Endodermal cell (in vitro differentiated cells): ENCODE data around the gene ASB8. TPM values are rescaled to one million over a fixed set of nuclear protein-coding genes. Genes with fewer than 3 reads are reported as not detected.
A peak's percentile ranks its signal among the peaks of the same experiment; 100 is the strongest.

Experiments
- DNase-seq: peaks from one replicate; pipeline ENCODE4 v3.0.0-alpha.2; 2017
- H3K27ac ChIP-seq: 2 replicates; pipeline ENCODE4 v1.5.1; 2013; ENCODE audit warnings: mild to moderate bottlenecking, low read depth, low read length, moderate library complexity
- H3K27me3 ChIP-seq: 2 replicates; pipeline ENCODE4 v1.6.1; 2013; ENCODE audit warnings: mild to moderate bottlenecking, low read length, moderate library complexity; ENCODE audit not compliant: insufficient read depth, control insufficient read depth, poor library complexity, severe bottlenecking
- H3K36me3 ChIP-seq: 2 replicates; pipeline ENCODE4 v1.7.0; 2013; ENCODE audit warnings: mild to moderate bottlenecking, low read length, moderate library complexity; ENCODE audit not compliant: control insufficient read depth, insufficient read depth
- H3K4me1 ChIP-seq: one replicate; pipeline ENCODE4 v1.7.0; 2013; ENCODE audit warnings: low read length; ENCODE audit not compliant: control insufficient read depth, insufficient read depth
- H3K4me3 ChIP-seq: 2 replicates; pipeline ENCODE4 v1.5.1; 2013; ENCODE audit warnings: mild to moderate bottlenecking, low read length, moderate library complexity
- H3K9ac ChIP-seq: 2 replicates; pipeline ENCODE4 v1.6.1; 2013; ENCODE audit warnings: mild to moderate bottlenecking, low read length, moderate library complexity; ENCODE audit not compliant: poor library complexity, severe bottlenecking; ENCODE audit errors: extremely low read depth
- H3K9me3 ChIP-seq: 2 replicates; pipeline ENCODE4 v1.6.1; 2013; ENCODE audit warnings: mild to moderate bottlenecking, low read length, moderate library complexity; ENCODE audit not compliant: control insufficient read depth
- H3K27ac Mint-ChIP-seq: 2 replicates; pipeline ENCODE4 v1.8.0; 2020; ENCODE audit warnings: mixed read lengths
- H3K27me3 Mint-ChIP-seq: 2 replicates; pipeline ENCODE4 v1.8.0; 2021; ENCODE audit warnings: mild to moderate bottlenecking, mixed read lengths; ENCODE audit not compliant: insufficient read depth
- H3K36me3 Mint-ChIP-seq: 2 replicates; pipeline ENCODE4 v1.8.0; 2020; ENCODE audit warnings: low read depth, mixed read lengths
- H3K4me1 Mint-ChIP-seq: 2 replicates; pipeline ENCODE4 v1.8.0; 2020; ENCODE audit warnings: mixed read lengths
- H3K4me3 Mint-ChIP-seq: 2 replicates; pipeline ENCODE4 v1.8.0; 2020; ENCODE audit warnings: mild to moderate bottlenecking, moderate library complexity, mixed read lengths
- H3K9me3 Mint-ChIP-seq: 2 replicates; pipeline ENCODE4 v1.8.0; 2020; ENCODE audit warnings: mild to moderate bottlenecking, mixed read lengths
- CTCF ChIP-seq: fragments of 200-600 bp; sonication (generic); conservative IDR thresholded peaks from 2 replicates; pipeline ENCODE4 v1.5.0; 2021; ENCODE audit warnings: antibody characterized with exemption, mild to moderate bottlenecking
- WGBS, 2 experiments: methylation state at CpG; one replicate each; pipeline versions ENCODE4 v1.1.5 to v1.1.7; 2013; ENCODE audit warnings: missing lambda C conversion rate in 2 of 2, mixed read lengths in 1 of 2; ENCODE audit not compliant: insufficient coverage in 1 of 2, insufficient read length in 1 of 2; 5-methylcytosine and 5-hydroxymethylcytosine counted together
- long read RNA-seq, 4 experiments: library from polyadenylated mRNA in 2 of 4; library from RNA in 1 of 4; library from capped mRNA in 1 of 4; stranded (forward) in 3 of 4; unstranded in 1 of 4; transcript quantifications; one replicate each; pipeline ENCODE4 v2.0.0, GENCODE V29; 2020 to 2021; ENCODE audit warnings: inconsistent platforms in 1 of 4
- polyA plus RNA-seq, 2 experiments: library from polyadenylated mRNA; stranded (reverse); fragments of 50-300 nt; gene quantifications; one replicate each; pipeline ENCODE4 v1.2.3, GENCODE V29; 2013
- total RNA-seq, 2 donors: library from RNA; stranded (reverse); fragmentation: NEBNext Ultra II Directional in 1 of 2; extraction: Animal tissue kit (Norgen Biotek cat#: 25700) in 1 of 2; gene quantifications; 2 replicates in 1 of 2; 3 replicates in 1 of 2; pipeline ENCODE4 v1.2.1, GENCODE V29; 2021

The ASB8 gene
- 1 to 10 TPM; 7.1 to 9.0 TPM for total RNA-seq
- polyA plus RNA-seq (2013, experiment 1 of 2) = 13.2 TPM
- 14.0 TPM for polyA plus RNA-seq (2013, experiment 2 of 2)
- long read RNA-seq, experiment 1, partial matches to known transcripts = 0 of 2 reads
- long read RNA-seq, experiment 1, other reads (novel, unspliced or antisense) = 2 of 2 reads
- long read RNA-seq, experiment 2, transcript ASB8-201 (4 exons, 2,615 nt) = major isoform, 8 of 11 reads
- long read RNA-seq, experiment 2, partial matches to known transcripts = 0 of 11 reads
- long read RNA-seq, experiment 2, other reads (novel, unspliced or antisense) = 0 of 11 reads
- long read RNA-seq, experiment 3, transcript ASB8-201 (4 exons, 2,615 nt) = major isoform, 18 of 22 reads
- long read RNA-seq, experiment 3, partial matches to known transcripts = 1 of 22 reads
- long read RNA-seq, experiment 3, other reads (novel, unspliced or antisense) = 1 of 22 reads
- long read RNA-seq, experiment 4, transcript ASB8-201 (4 exons, 2,615 nt) = major isoform, 7 of 15 reads
- long read RNA-seq, experiment 4, partial matches to known transcripts = 1 of 15 reads
- long read RNA-seq, experiment 4, other reads (novel, unspliced or antisense) = 0 of 15 reads

- Histone ChIP-seq H3K9ac (peak within 1 kb of the TSS; percentile 42), H3K36me3 (peaks cover 4% of the 10 kb centered on the region), H3K4me1 (no peaks in the 10 kb centered on the region), H3K27ac (no peak within 1 kb of the TSS), H3K27me3 (peaks cover 12% of the 10 kb centered on the region), H3K9me3 (no peaks in the 10 kb centered on the region), H3K4me3 (peak within 1 kb of the TSS; percentile 95)
- peak; percentile 100 for DNase-seq
- Mint-ChIP-seq H3K27ac (peak within 1 kb of the TSS; percentile 92), H3K4me3 (peak within 1 kb of the TSS; percentile 96), H3K9me3 (no peaks in the 10 kb centered on the region), H3K27me3 (peaks cover 17% of the 10 kb centered on the region), H3K36me3 (peaks cover 2% of the 10 kb centered on the region), H3K4me1 (peaks cover 6% of the 10 kb centered on the region)
- WGBS, 2 experiments = 1% methylated on average over 14 to 56 of the region's 56 CpGs
- peak; percentile 59 for TF ChIP-seq CTCF
These were observed at the start of gene ASB8 for GRCh38 chr12:48157018-48157888. TSS of gene ASB8 (minus strand) at chr12:48157515. CDS start at chr12:48153496, 4,019 bp downstream.

- H3K4me1 Mint-ChIP-seq = peaks cover 12% of the 10 kb centered on the region
- Histone ChIP-seq H3K36me3 (no peaks in the 10 kb centered on the region), H3K4me1 (no peaks in the 10 kb centered on the region), H3K9me3 (peaks cover 13% of the 10 kb centered on the region), H3K9ac (no peak within 1 kb of the TSS), H3K4me3 (no peak within 1 kb of the TSS), H3K27ac (no peak within 1 kb of the TSS), H3K27me3 (peaks cover 49% of the 10 kb centered on the region)
- no peak for DNase-seq
- no peak for TF ChIP-seq CTCF
- peaks cover 39% of the 10 kb centered on the region for H3K9me3 Mint-ChIP-seq
- WGBS, 2 experiments = 74 to 85% methylated on average over 3 to 4 of the region's 4 CpGs
- H3K36me3 Mint-ChIP-seq = peaks cover 3% of the 10 kb centered on the region
- no peak within 1 kb of the TSS for H3K4me3 Mint-ChIP-seq
- H3K27me3 Mint-ChIP-seq = peaks cover 93% of the 10 kb centered on the region
- H3K27ac Mint-ChIP-seq = no peak within 1 kb of the TSS
These were observed 45.9 kb upstream of the ASB8 start, which contains the start of gene OR10AD1 for GRCh38 chr12:48203192-48203591. TSS of gene OR10AD1 (minus strand) at chr12:48203292. CDS start at chr12:48203292, 0 bp downstream.

GRCh38 chr12:48202766-48203165 is 45.5 kb upstream of the ASB8 start:
- Histone ChIP-seq H3K4me3 (no peak overlapping the region), H3K9ac (no peak overlapping the region), H3K36me3 (no peaks in the 10 kb centered on the region), H3K27me3 (peaks cover 49% of the 10 kb centered on the region), H3K4me1 (no peaks in the 10 kb centered on the region), H3K27ac (no peak overlapping the region), H3K9me3 (peaks cover 13% of the 10 kb centered on the region)
- Mint-ChIP-seq H3K36me3 (peaks cover 3% of the 10 kb centered on the region), H3K27me3 (peaks cover 90% of the 10 kb centered on the region), H3K9me3 (peaks cover 34% of the 10 kb centered on the region), H3K4me1 (peaks cover 12% of the 10 kb centered on the region), H3K27ac (no peak overlapping the region), H3K4me3 (no peak overlapping the region)
- TF ChIP-seq CTCF = no peak
- DNase-seq = no peak
- WGBS, 2 experiments = 84 to 85% methylated on average over 4 to 8 of the region's 8 CpGs
